Suprapubic skin (tissue), 4 donors: ENCODE results near the gene FAM110A.

ENCODE experiments used
- CTCF ChIP-seq, 2 donors: fragments of 200-600 bp in 1 of 2; fragments of 450-650 bp in 1 of 2; sonication (generic) in 1 of 2; IDR thresholded peaks; one replicate each; pipeline ENCODE4 v1.5.1; 2016 to 2019; ENCODE audit warnings: antibody characterized with exemption in 2 of 2, mild to moderate bottlenecking in 1 of 2, moderate library complexity in 1 of 2
- POLR2A ChIP-seq, 2 donors: fragments of 450-650 bp; IDR thresholded peaks; one replicate each; pipeline ENCODE4 v1.6.1; 2017; ENCODE audit warnings: antibody characterized with exemption in 2 of 2, mild to moderate bottlenecking in 2 of 2, moderate library complexity in 2 of 2
- POLR2AphosphoS5 ChIP-seq, 3 donors: sonication (generic); formaldehyde crosslinking; IDR thresholded peaks; one replicate each; pipeline ENCODE4 v1.6.1; 2017; ENCODE audit warnings: antibody characterized with exemption in 3 of 3

DNA sequence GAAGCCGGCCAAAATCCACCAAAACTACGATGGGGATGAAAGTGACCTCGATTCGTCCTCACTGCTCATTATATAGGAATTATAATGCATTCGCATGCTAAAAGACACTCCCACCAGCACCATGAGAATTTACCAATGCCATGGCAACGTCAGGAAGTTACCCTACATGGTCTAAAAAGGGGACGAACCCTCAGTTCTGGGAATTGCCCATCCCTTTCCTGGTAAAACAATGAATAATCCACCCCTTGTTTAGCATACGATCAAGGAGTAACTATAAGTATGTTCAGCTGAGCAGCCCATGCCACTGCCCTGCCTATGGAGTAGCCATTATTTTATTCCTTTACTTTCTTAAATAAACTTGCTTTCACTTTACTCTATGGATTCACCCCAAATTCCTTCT, 20.1 kb upstream of the FAM110A start:
- no peak for TF ChIP-seq POLR2A (IDR thresholded peaks at IDR 0.05)
- TF ChIP-seq CTCF (IDR thresholded peaks at IDR 0.05) = no peak
- TF ChIP-seq POLR2AphosphoS5 (IDR thresholded peaks at IDR 0.05) = no peak
